GM10847 (cell line): ENCODE results near the gene MFGE8.

ENCODE experiments used
- POLR2A ChIP-seq: IDR thresholded peaks from 2 replicates; pipeline ENCODE4 v1.6.1; 2011; ENCODE audit not compliant: insufficient read length; ENCODE audit errors: extremely low read depth

MFGE8 gene

GRCh38 chr15:88891540-88892254 lies 21.5 kb downstream of the MFGE8 start:
- no peak for TF ChIP-seq POLR2A

GRCh38 chr15:88890495-88890894 lies 22.7 kb downstream of the MFGE8 start:
- TF ChIP-seq POLR2A = no peak

- TF ChIP-seq POLR2A = no peak
Measured at GRCh38 chr15:88888719-88889118, 24.5 kb downstream of the MFGE8 start.

GRCh38 chr15:88887068-88887580 lies 26.1 kb downstream of the MFGE8 start:
- TF ChIP-seq POLR2A = no peak

GRCh38 chr15:88882785-88883184 lies 30.4 kb downstream of the MFGE8 start:
- TF ChIP-seq POLR2A = no peak

GRCh38 chr15:88881775-88882174 lies 31.4 kb downstream of the MFGE8 start:
- TF ChIP-seq POLR2A = no peak

- TF ChIP-seq POLR2A = no peak
Measured at GRCh38 chr15:88880944-88881740, 32.0 kb downstream of the MFGE8 start.

- TF ChIP-seq POLR2A = no peak
Measured at GRCh38 chr15:88878720-88879184, 34.4 kb downstream of the MFGE8 start.

- TF ChIP-seq POLR2A = no peak
Measured at GRCh38 chr15:88877906-88878305, 35.3 kb downstream of the MFGE8 start.

GRCh38 chr15:88877415-88877814 lies 35.8 kb downstream of the MFGE8 start:
- no peak for TF ChIP-seq POLR2A

GRCh38 chr15:88876573-88876972 lies 36.6 kb downstream of the MFGE8 start:
- TF ChIP-seq POLR2A = no peak

GRCh38 chr15:88874684-88875083 lies 38.5 kb downstream of the MFGE8 start:
- no peak for TF ChIP-seq POLR2A

- TF ChIP-seq POLR2A = no peak
Measured at GRCh38 chr15:88874275-88874674, 38.9 kb downstream of the MFGE8 start.

- TF ChIP-seq POLR2A = no peak
Measured at GRCh38 chr15:88873786-88874185, 39.4 kb downstream of the MFGE8 start.

GRCh38 chr15:88872706-88873105 lies 40.5 kb downstream of the MFGE8 start:
- TF ChIP-seq POLR2A = no peak

- TF ChIP-seq POLR2A = no peak
Measured at GRCh38 chr15:88872106-88872505, 41.1 kb downstream of the MFGE8 start.
